ENCODE data around the gene MGAT5. TPM values are rescaled to one million over a fixed set of nuclear protein-coding genes. Genes with fewer than 3 reads are reported as not detected.

The MGAT5 gene
- total RNA-seq, 1 donor from 2014 or later = 54.4 TPM

GRCh38 chr2:134235510-134236144 lies 18.2 kb upstream of the MGAT5 start:
- Histone ChIP-seq H3K4me1 (peaks cover 15% of the 10 kb centered on the region), H3K27ac (no peak overlapping the region), H3K27me3 (no peaks in the 10 kb centered on the region), H3K36me3 (no peaks in the 10 kb centered on the region), H3K9me3 (no peaks in the 10 kb centered on the region), H3K4me3 (no peak overlapping the region)
- DNase-seq (no peak), ATAC-seq (no peak)
- intact Hi-C loops (cut with DNase I) = no loop called here
- TF ChIP-seq CTCF (IDR thresholded peaks at IDR 0.05) = no peak

- no peak overlapping the region for H3K4me3 ChIP-seq
- ATAC-seq (no peak), DNase-seq (no peak)
- no peaks in the 10 kb centered on the region for H3K36me3 ChIP-seq
- H3K9me3 ChIP-seq = no peaks in the 10 kb centered on the region
- H3K27me3 ChIP-seq = no peaks in the 10 kb centered on the region
- no peak overlapping the region for H3K27ac ChIP-seq
- no peak for TF ChIP-seq CTCF (IDR thresholded peaks at IDR 0.05)
- intact Hi-C loops (cut with DNase I) = no loop called here
- H3K4me1 ChIP-seq = peaks cover 7% of the 10 kb centered on the region
These were observed 15.5 kb upstream of the MGAT5 start for GRCh38 chr2:134238371-134238770.

GRCh38 chr2:134240061-134240460 lies 13.8 kb upstream of the MGAT5 start:
- no peaks in the 10 kb centered on the region for H3K36me3 ChIP-seq
- ATAC-seq = no peak
- no peaks in the 10 kb centered on the region for H3K27me3 ChIP-seq
- intact Hi-C loops (cut with DNase I) = no loop called here
- H3K4me1 ChIP-seq = peaks cover under 1% of the 10 kb centered on the region
- DNase-seq = no peak
- no peak overlapping the region for H3K27ac ChIP-seq
- no peaks in the 10 kb centered on the region for H3K9me3 ChIP-seq
- TF ChIP-seq CTCF (IDR thresholded peaks at IDR 0.05) = no peak
- H3K4me3 ChIP-seq = no peak overlapping the region

GRCh38 chr2:134241911-134242310 lies 12.0 kb upstream of the MGAT5 start:
- Histone ChIP-seq H3K27ac (no peak overlapping the region), H3K4me1 (peaks cover 18% of the 10 kb centered on the region), H3K36me3 (no peaks in the 10 kb centered on the region), H3K4me3 (no peak overlapping the region), H3K9me3 (no peaks in the 10 kb centered on the region), H3K27me3 (no peaks in the 10 kb centered on the region)
- intact Hi-C loops (cut with DNase I) = no loop called here
- ATAC-seq = peak; percentile 32
- DNase-seq = no peak
- TF ChIP-seq CTCF (IDR thresholded peaks at IDR 0.05) = no peak

- Histone ChIP-seq H3K9me3 (no peaks in the 10 kb centered on the region), H3K27ac (no peak overlapping the region), H3K4me1 (peaks cover 18% of the 10 kb centered on the region), H3K27me3 (no peaks in the 10 kb centered on the region), H3K36me3 (no peaks in the 10 kb centered on the region), H3K4me3 (no peak overlapping the region)
- ATAC-seq (no peak), DNase-seq (no peak)
- intact Hi-C loops (cut with DNase I) = no loop called here
- TF ChIP-seq CTCF (IDR thresholded peaks at IDR 0.05) = no peak
These were observed 10.6 kb upstream of the MGAT5 start for GRCh38 chr2:134243244-134243643.

- H3K27ac ChIP-seq = no peak overlapping the region
These were observed 9.8 kb upstream of the MGAT5 start for GRCh38 chr2:134244086-134244485.

More at GRCh38 chr2:134244086-134244485, 9.8 kb upstream of the MGAT5 start:
- TF ChIP-seq CTCF (IDR thresholded peaks at IDR 0.05) = no peak
- DNase-seq (no peak), ATAC-seq (no peak)
- intact Hi-C loops (cut with DNase I) = no loop called here
- Histone ChIP-seq H3K4me1 (peaks cover 18% of the 10 kb centered on the region), H3K27me3 (no peaks in the 10 kb centered on the region), H3K4me3 (no peak overlapping the region), H3K36me3 (no peaks in the 10 kb centered on the region), H3K9me3 (no peaks in the 10 kb centered on the region)

All from upper lobe of right lung (tissue), 1 donor.